Endothelial cell of umbilical vein (primary cell): ENCODE measurements around the gene AKAP17A. TPM values are rescaled to one million over a fixed set of nuclear protein-coding genes. Genes with fewer than 3 reads are reported as not detected.

Experiments
- BruUV-seq: library from RNA; stranded (reverse); fragments of 400-500 nt; replicated peaks from 2 replicates; lab custom pipeline; 2021; lab: Mats Ljungman, UMichigan
- CTCF ChIA-PET: fragments of 300-600, 350-600 bp; sonication (Branson Sonifier 250); formaldehyde crosslinking; loops from one replicate; lab custom pipeline; 2021; ENCODE audit warnings: antibody characterized with exemption, inconsistent platforms; lab: Charles Lee
- POLR2A ChIA-PET: fragments of 300-600, 350-600 bp; sonication (Branson Sonifier 250); formaldehyde crosslinking; loops from one replicate; lab custom pipeline; 2021; ENCODE audit warnings: antibody characterized with exemption, inconsistent platforms; lab: Charles Lee
- DNase-seq: peaks from one replicate; pipeline ENCODE4 v3.0.0-alpha.2; 2011; ENCODE audit warnings: low read depth, low spot score
- FAIRE-seq: peaks from 2 replicates; lab custom pipeline; 2011; peaks lifted over from hg19 to GRCh38; lab: Jason Lieb, UNC
- H2AFZ ChIP-seq: 2 replicates; pipeline ENCODE4 v1.6.0; 2012; ENCODE audit warnings: low read depth, low read length, control low read depth, inconsistent platforms
- H3K27ac ChIP-seq: 2 replicates; pipeline ENCODE4 v1.5.1; 2011; ENCODE audit warnings: low read depth, mild to moderate bottlenecking, control low read depth, low read length, moderate library complexity; ENCODE audit not compliant: insufficient read depth
- H3K27me3 ChIP-seq, 2 experiments: 2 replicates each; pipeline versions ENCODE4 v1.6.0 to v1.6.1; 2011; ENCODE audit warnings: low read length in 2 of 2, mixed read lengths in 1 of 2; ENCODE audit not compliant: control insufficient read depth in 2 of 2, insufficient read depth in 2 of 2
- H3K36me3 ChIP-seq, 2 experiments: 2 replicates in 1 of 2; 3 replicates in 1 of 2; pipeline ENCODE4 v1.5.1; 2011; ENCODE audit warnings: low read length in 2 of 2, mild to moderate bottlenecking in 1 of 2, moderate library complexity in 1 of 2; ENCODE audit not compliant: control insufficient read depth in 2 of 2, insufficient read depth in 2 of 2; ENCODE audit errors: extremely low read depth in 1 of 2
- H3K4me1 ChIP-seq: 3 replicates; pipeline ENCODE4 v1.5.1; 2011; ENCODE audit warnings: mild to moderate bottlenecking, low read length; ENCODE audit not compliant: control insufficient read depth, insufficient read depth; ENCODE audit errors: extremely low read depth
- H3K4me2 ChIP-seq: 2 replicates; pipeline ENCODE4 v1.6.1; 2011; ENCODE audit warnings: low read length, control low read depth, mixed read lengths; ENCODE audit not compliant: insufficient read depth
- H3K4me3 ChIP-seq, 3 experiments: fragments of 200-600 bp in 1 of 3; sonication (generic), shearing (Covaris generic) in 1 of 3; replicated peaks in 1 of 3; 2 replicates each; pipeline ENCODE4 v1.5.1; 2011 to 2016; ENCODE audit warnings: control low read depth in 3 of 3, low read length in 3 of 3, mild to moderate bottlenecking in 2 of 3, inconsistent platforms in 1 of 3, low read depth in 1 of 3, moderate library complexity in 1 of 3; ENCODE audit not compliant: insufficient read depth in 1 of 3
- H3K79me2 ChIP-seq: 2 replicates; pipeline ENCODE4 v1.6.0; 2012; ENCODE audit warnings: low read length, inconsistent platforms; ENCODE audit not compliant: control insufficient read depth, insufficient read depth
- H3K9ac ChIP-seq: replicated peaks from 2 replicates; pipeline ENCODE3; 2011; ENCODE audit warnings: low read length, control low read depth; ENCODE audit not compliant: insufficient read depth; ENCODE audit errors: extremely low read depth
- H3K9me1 ChIP-seq: replicated peaks from 3 replicates; pipeline ENCODE4 v1.6.0; 2011; ENCODE audit warnings: mild to moderate bottlenecking, low read length; ENCODE audit not compliant: control insufficient read depth, insufficient read depth; ENCODE audit errors: extremely low read depth
- H3K9me3 ChIP-seq: replicated peaks from 2 replicates; pipeline ENCODE4 v1.5.1; 2012; ENCODE audit warnings: low read length, inconsistent platforms; ENCODE audit not compliant: control insufficient read depth, insufficient read depth
- H4K20me1 ChIP-seq: replicated peaks from 2 replicates; pipeline ENCODE3; 2011; ENCODE audit warnings: mild to moderate bottlenecking, low read length; ENCODE audit not compliant: control insufficient read depth, insufficient read depth; ENCODE audit errors: extremely low read depth
- EZH2 ChIP-seq: IDR thresholded peaks from 2 replicates; pipeline ENCODE4 v1.6.1; 2012; ENCODE audit warnings: borderline replicate concordance, low read depth, mild to moderate bottlenecking, moderate library complexity, low read length, inconsistent platforms; ENCODE audit not compliant: severe bottlenecking
- FOS ChIP-seq: IDR thresholded peaks from 2 replicates; pipeline ENCODE4 v1.6.1; 2011; ENCODE audit warnings: mild to moderate bottlenecking, low read length, moderate library complexity, borderline replicate concordance; ENCODE audit not compliant: insufficient read depth
- GATA2 ChIP-seq: IDR thresholded peaks from 2 replicates; pipeline ENCODE4 v1.7.0; 2011; ENCODE audit warnings: low read depth, mild to moderate bottlenecking, moderate library complexity, mixed read lengths, low read length; ENCODE audit not compliant: insufficient read length, insufficient read depth
- JUN ChIP-seq: IDR thresholded peaks from 2 replicates; pipeline ENCODE4 v1.6.1; 2011; ENCODE audit warnings: borderline replicate concordance, low read depth; ENCODE audit not compliant: insufficient read length, insufficient read depth
- MYC ChIP-seq: IDR thresholded peaks from one replicate; pipeline ENCODE4 v1.6.1; 2011; ENCODE audit warnings: mild to moderate bottlenecking, low read depth, low read length
- POLR2A ChIP-seq: IDR thresholded peaks from 2 replicates; pipeline ENCODE4 v1.6.1; 2012; ENCODE audit warnings: low read depth, mild to moderate bottlenecking, control low read depth, low read length
- POLR2AphosphoS5 ChIP-seq: IDR thresholded peaks from 2 replicates; pipeline ENCODE4 v1.6.1; 2012; ENCODE audit warnings: low read depth, mild to moderate bottlenecking, control low read depth, low read length, moderate library complexity; ENCODE audit not compliant: insufficient read depth
- dilution Hi-C: fragments of 300-500 bp; cut with MboI; formaldehyde crosslinking; loops from one replicate; pipeline ENCODE4 v1.15.0; 2019; ENCODE audit warnings: low sequenced_read_pairs; ENCODE audit not compliant: extremely low pct_ligation_motif_present
- intact Hi-C: fragments of 100-400 bp; cut with micrococcal nuclease; formaldehyde crosslinking; loops from one replicate; pipeline ENCODE4 v1.10.0; 2022
- polyA plus RNA-seq, 4 experiments: library from polyadenylated mRNA; depleted of rRNA in 3 of 4; stranded (reverse) in 3 of 4; unstranded in 1 of 4; fragments of >200 nt; gene quantifications; 2 replicates each; pipeline versions ENCODE4 v1.2.1 to v1.2.3, GENCODE V29; 2011 to 2012; ENCODE audit warnings: missing spikeins in 1 of 4
- total RNA-seq: library from RNA; stranded (reverse); gene quantifications from 2 replicates; pipeline ENCODE4 v1.2.3, GENCODE V29; 2021
- TF ChIP-seq, protein P1 (sequence below), 2 donors: IDR thresholded peaks; 1 replicate in 1 of 2; 2 replicates in 1 of 2; pipeline ENCODE4 v1.5.1; 2011; ENCODE audit warnings: low read length in 2 of 2, mild to moderate bottlenecking in 2 of 2, moderate library complexity in 2 of 2, control low read depth in 1 of 2, inconsistent platforms in 1 of 2, low read depth in 1 of 2; ENCODE audit not compliant: insufficient read depth in 1 of 2; ENCODE audit errors: extremely low read depth in 1 of 2
- TF ChIP-seq, protein P2 (sequence below): IDR thresholded peaks from 2 replicates; pipeline ENCODE4 v1.6.1; 2011; ENCODE audit not compliant: insufficient read depth, insufficient read length

The AKAP17A gene
- total and polyA plus RNA-seq, 2 donors (not counting 3 experiments of a cell fraction or from before 2014, with no cell fraction given) = 25.9 to 45.5 TPM

DNA sequence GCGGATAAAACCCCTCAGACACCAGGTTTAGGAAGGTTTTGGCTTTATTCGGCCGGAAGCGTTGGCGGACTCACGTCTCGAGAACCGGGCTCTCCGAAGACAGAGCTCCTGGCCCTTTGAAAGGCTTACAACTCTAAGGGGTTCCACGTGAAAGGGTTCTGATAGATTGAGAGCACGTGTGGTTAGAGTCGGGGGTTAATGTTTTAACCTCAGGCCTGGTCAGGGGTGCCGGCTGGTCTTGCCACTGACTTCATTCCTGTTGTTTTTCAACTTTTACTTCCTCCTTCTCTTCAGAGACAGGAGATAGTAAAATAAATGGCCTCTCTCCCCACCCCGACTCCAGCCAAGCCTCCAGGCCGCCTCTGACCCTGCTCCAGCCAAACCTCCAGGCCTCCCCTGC lies 18.8 kb downstream of the AKAP17A start:
- POLR2A ChIA-PET = no interaction called here
- dilution Hi-C loops = no loop called here
- no TSS peak for BruUV-seq
- no peak for DNase-seq
- no peaks in the 10 kb centered on the region for H3K36me3 ChIP-seq
- H3K79me2 ChIP-seq = no peaks in the 10 kb centered on the region
- no peaks in the 10 kb centered on the region for H4K20me1 ChIP-seq
- H3K4me3 ChIP-seq = no peak overlapping the region
- H2AFZ ChIP-seq = no peak overlapping the region
- CTCF ChIA-PET = no interaction called here
- intact Hi-C loops = no loop called here
- no peaks in the 10 kb centered on the region for H3K27me3 ChIP-seq
- no peaks in the 10 kb centered on the region for H3K9me3 ChIP-seq
- FAIRE-seq = no peak
- H3K4me2 ChIP-seq = no peak overlapping the region
- no peak overlapping the region for H3K9ac ChIP-seq
- no peak overlapping the region for H3K27ac ChIP-seq
- no peaks in the 10 kb centered on the region for H3K4me1 ChIP-seq
- TF ChIP-seq EZH2 = no peak
- no peak for TF ChIP-seq POLR2AphosphoS5
- no peak for TF ChIP-seq MYC
- TF ChIP-seq POLR2A = no peak
- TF ChIP-seq GATA2 = no peak
- TF ChIP-seq JUN = no peak
- TF ChIP-seq, protein P1, sequence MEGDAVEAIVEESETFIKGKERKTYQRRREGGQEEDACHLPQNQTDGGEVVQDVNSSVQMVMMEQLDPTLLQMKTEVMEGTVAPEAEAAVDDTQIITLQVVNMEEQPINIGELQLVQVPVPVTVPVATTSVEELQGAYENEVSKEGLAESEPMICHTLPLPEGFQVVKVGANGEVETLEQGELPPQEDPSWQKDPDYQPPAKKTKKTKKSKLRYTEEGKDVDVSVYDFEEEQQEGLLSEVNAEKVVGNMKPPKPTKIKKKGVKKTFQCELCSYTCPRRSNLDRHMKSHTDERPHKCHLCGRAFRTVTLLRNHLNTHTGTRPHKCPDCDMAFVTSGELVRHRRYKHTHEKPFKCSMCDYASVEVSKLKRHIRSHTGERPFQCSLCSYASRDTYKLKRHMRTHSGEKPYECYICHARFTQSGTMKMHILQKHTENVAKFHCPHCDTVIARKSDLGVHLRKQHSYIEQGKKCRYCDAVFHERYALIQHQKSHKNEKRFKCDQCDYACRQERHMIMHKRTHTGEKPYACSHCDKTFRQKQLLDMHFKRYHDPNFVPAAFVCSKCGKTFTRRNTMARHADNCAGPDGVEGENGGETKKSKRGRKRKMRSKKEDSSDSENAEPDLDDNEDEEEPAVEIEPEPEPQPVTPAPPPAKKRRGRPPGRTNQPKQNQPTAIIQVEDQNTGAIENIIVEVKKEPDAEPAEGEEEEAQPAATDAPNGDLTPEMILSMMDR (IDR thresholded peaks at IDR 0.05; ENCODE audit: extremely low read depth in 1 of 2, insufficient read depth in 1 of 2, low read depth in 1 of 2, low read length in 2 of 2) = no peak
- TF ChIP-seq, protein P2, sequence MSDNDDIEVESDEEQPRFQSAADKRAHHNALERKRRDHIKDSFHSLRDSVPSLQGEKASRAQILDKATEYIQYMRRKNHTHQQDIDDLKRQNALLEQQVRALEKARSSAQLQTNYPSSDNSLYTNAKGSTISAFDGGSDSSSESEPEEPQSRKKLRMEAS = no peak
- no peak for TF ChIP-seq FOS
- no peaks in the 10 kb centered on the region for H3K9me1 ChIP-seq
